Right cardiac atrium (tissue), 5 donors: ENCODE data around the gene CERKL. TPM values are rescaled to one million over a fixed set of nuclear protein-coding genes. Genes with fewer than 3 reads are reported as not detected.

Source experiments
- ATAC-seq, 2 donors: fragments of 200-7000 bp; cut with Tn5 transposase; one replicate each; pipeline versions ENCODE4 v1.8.0 to v1.9.1; 2020; ENCODE audit warnings: moderate library complexity in 2 of 2, mild to moderate bottlenecking in 1 of 2
- DNase-seq, 3 donors: peaks; one replicate each; pipeline ENCODE4 v3.0.0-alpha.2; 2020
- H3K27ac ChIP-seq: one replicate; pipeline ENCODE4 v1.5.1; 2013; ENCODE audit warnings: mild to moderate bottlenecking, low read length, control low read depth, moderate library complexity
- H3K27me3 ChIP-seq: one replicate; pipeline ENCODE4 v1.6.1; 2013; ENCODE audit not compliant: control insufficient read depth, insufficient read depth
- H3K4me1 ChIP-seq: one replicate; pipeline ENCODE4 v1.6.1; 2013; ENCODE audit warnings: low read length; ENCODE audit not compliant: control insufficient read depth, insufficient read depth
- H3K4me3 ChIP-seq: one replicate; pipeline ENCODE4 v1.5.1; 2013; ENCODE audit warnings: low read length, control low read depth
- H3K9me3 ChIP-seq: one replicate; pipeline ENCODE4 v1.6.1; 2013; ENCODE audit warnings: low read length; ENCODE audit not compliant: control insufficient read depth
- WGBS: extraction: QIAGEN DNeasy Blood & Tissue Kit; methylation state at CpG from one replicate; pipeline ENCODE4 v1.1.7; 2013; 5-methylcytosine and 5-hydroxymethylcytosine counted together
- intact Hi-C, 4 donors: fragments of 100-400 bp; cut with DNase I; formaldehyde crosslinking; loops; one replicate each; pipeline versions ENCODE4 v1.11.0 to v1.14.0; 2022 to 2023
- polyA plus RNA-seq: library from polyadenylated mRNA; stranded (reverse); fragments of 200-250 nt; gene quantifications from one replicate; pipeline ENCODE4 v1.2.3, GENCODE V29; 2013
- total RNA-seq, 4 donors: library from RNA; stranded (reverse); fragmentation: NEBNext Ultra II Directional; extraction: Animal tissue kit (Norgen Biotek cat#: 25700); gene quantifications; one replicate each; pipeline ENCODE4 v1.2.1, GENCODE V29; 2021
- donor health status: healthy with polysubstance abuse.
- donor health status: DM: no; HTN: yes; CAD: no.
- donor health status: DM: no; HTN: no; CAD: no.
- donor health status: DM: no; HTN: yes; CAD: no; lungs with severe emphysema.
- donor health status: DM: yes; HTN: yes; CAD: no.

CERKL gene
- total and polyA plus RNA-seq, 5 donors: not detected

- no peak for ATAC-seq
- WGBS: 74% methylated on average over 4 of the region's 4 CpGs
- H3K9me3 ChIP-seq: no peaks in the 10 kb centered on the region
- intact Hi-C loops: no loop called here
- H3K27me3 ChIP-seq: no peaks in the 10 kb centered on the region
- no peak overlapping the region for H3K4me3 ChIP-seq
- no peak for DNase-seq
- H3K27ac ChIP-seq: no peak overlapping the region
- no peaks in the 10 kb centered on the region for H3K4me1 ChIP-seq
Observed at GRCh38 chr2:181540421-181540820, 116.5 kb downstream of the CERKL start.

- DNase-seq: no peak
- Histone ChIP-seq H3K27me3 (no peaks in the 10 kb centered on the region), H3K9me3 (no peaks in the 10 kb centered on the region), H3K4me3 (no peak overlapping the region), H3K27ac (no peak overlapping the region), H3K4me1 (no peaks in the 10 kb centered on the region)
- 82% methylated on average over 2 of the region's 2 CpGs for WGBS
- no peak for ATAC-seq
- intact Hi-C loops: no loop called here
Observed at GRCh38 chr2:181536730-181537129, 120.2 kb downstream of the CERKL start.

- Histone ChIP-seq H3K27ac (no peak overlapping the region), H3K4me3 (no peak overlapping the region), H3K9me3 (no peaks in the 10 kb centered on the region), H3K4me1 (no peaks in the 10 kb centered on the region), H3K27me3 (no peaks in the 10 kb centered on the region)
- 86% methylated on average over 1 of the region's 1 CpG for WGBS
- DNase-seq (no peak), ATAC-seq (no peak)
- intact Hi-C loops: no loop called here
Observed at GRCh38 chr2:181528441-181528840, 128.5 kb downstream of the CERKL start.

- 91% methylated on average over 6 of the region's 6 CpGs for WGBS
- no peak for ATAC-seq
- intact Hi-C loops: no loop called here
- Histone ChIP-seq H3K27me3 (no peaks in the 10 kb centered on the region), H3K4me3 (no peak overlapping the region), H3K27ac (no peak overlapping the region), H3K4me1 (no peaks in the 10 kb centered on the region), H3K9me3 (no peaks in the 10 kb centered on the region)
- DNase-seq: no peak
Observed at GRCh38 chr2:181527058-181527457, 129.8 kb downstream of the CERKL start.

GRCh38 chr2:181526014-181526413 is 130.9 kb downstream of the CERKL start:
- H3K4me3 ChIP-seq: no peak overlapping the region
- no peaks in the 10 kb centered on the region for H3K4me1 ChIP-seq
- no peaks in the 10 kb centered on the region for H3K27me3 ChIP-seq
- DNase-seq (no peak), ATAC-seq (no peak)
- WGBS: 73% methylated on average over 4 of the region's 4 CpGs
- H3K9me3 ChIP-seq: no peaks in the 10 kb centered on the region
- H3K27ac ChIP-seq: no peak overlapping the region
- intact Hi-C loops: no loop called here

GRCh38 chr2:181523756-181524155 is 133.1 kb downstream of the CERKL start:
- no peak overlapping the region for H3K4me3 ChIP-seq
- no peaks in the 10 kb centered on the region for H3K9me3 ChIP-seq
- no peak for DNase-seq
- H3K27me3 ChIP-seq: no peaks in the 10 kb centered on the region
- H3K27ac ChIP-seq: no peak overlapping the region
- ATAC-seq: no peak
- intact Hi-C loops: no loop called here
- no peaks in the 10 kb centered on the region for H3K4me1 ChIP-seq
- WGBS: 68% methylated on average over 5 of the region's 5 CpGs

- H3K4me3 ChIP-seq: no peak overlapping the region
- intact Hi-C loops: no loop called here
- H3K9me3 ChIP-seq: no peaks in the 10 kb centered on the region
- no peaks in the 10 kb centered on the region for H3K27me3 ChIP-seq
- WGBS: 91% methylated on average over 1 of the region's 1 CpG
- no peak overlapping the region for H3K27ac ChIP-seq
- ATAC-seq (no peak), DNase-seq (no peak)
- H3K4me1 ChIP-seq: no peaks in the 10 kb centered on the region
Observed at GRCh38 chr2:181520253-181520652, 136.7 kb downstream of the CERKL start.

GRCh38 chr2:181517685-181518301 is 139.1 kb downstream of the CERKL start:
- Histone ChIP-seq H3K27me3 (no peaks in the 10 kb centered on the region), H3K4me3 (no peak overlapping the region), H3K4me1 (no peaks in the 10 kb centered on the region), H3K9me3 (no peaks in the 10 kb centered on the region), H3K27ac (no peak overlapping the region)
- WGBS: 44% methylated on average over 1 of the region's 1 CpG
- no peak for DNase-seq
- intact Hi-C loops: no loop called here
- no peak for ATAC-seq

- no peak overlapping the region for H3K27ac ChIP-seq
- no peaks in the 10 kb centered on the region for H3K27me3 ChIP-seq
- DNase-seq (no peak), ATAC-seq (no peak)
- no peaks in the 10 kb centered on the region for H3K4me1 ChIP-seq
- no peak overlapping the region for H3K4me3 ChIP-seq
- intact Hi-C loops: no loop called here
- no peaks in the 10 kb centered on the region for H3K9me3 ChIP-seq
Observed at GRCh38 chr2:181516992-181517391, 139.9 kb downstream of the CERKL start.

- intact Hi-C loops: no loop called here
- Histone ChIP-seq H3K9me3 (no peaks in the 10 kb centered on the region), H3K4me3 (no peak overlapping the region), H3K4me1 (no peaks in the 10 kb centered on the region), H3K27me3 (no peaks in the 10 kb centered on the region), H3K27ac (no peak overlapping the region)
- WGBS: 43% methylated on average over 3 of the region's 3 CpGs
- ATAC-seq (no peak), DNase-seq (no peak)
Observed at GRCh38 chr2:181515719-181516118, 141.2 kb downstream of the CERKL start.

- intact Hi-C loops: no loop called here
- ATAC-seq: no peak
- Histone ChIP-seq H3K4me1 (no peaks in the 10 kb centered on the region), H3K27me3 (no peaks in the 10 kb centered on the region), H3K9me3 (no peaks in the 10 kb centered on the region), H3K27ac (no peak overlapping the region), H3K4me3 (no peak overlapping the region)
- no peak for DNase-seq
- 88% methylated on average over 4 of the region's 4 CpGs for WGBS
Observed at GRCh38 chr2:181500201-181500600, 156.7 kb downstream of the CERKL start.

GRCh38 chr2:181499231-181499630 is 157.7 kb downstream of the CERKL start:
- intact Hi-C loops: no loop called here
- no peaks in the 10 kb centered on the region for H3K4me1 ChIP-seq
- DNase-seq (no peak), ATAC-seq (no peak)
- H3K27ac ChIP-seq: no peak overlapping the region
- no peaks in the 10 kb centered on the region for H3K27me3 ChIP-seq
- WGBS: 69% methylated on average over 4 of the region's 4 CpGs
- no peaks in the 10 kb centered on the region for H3K9me3 ChIP-seq
- H3K4me3 ChIP-seq: no peak overlapping the region
